KMS-11 (cell line): Measurements from ENCODE around the gene AATK.

Source experiments
- H2AFZ ChIP-seq: fragments of 200-600 bp; sonication (generic); 2 replicates; pipeline ENCODE4 v1.6.1; 2016; ENCODE audit warnings: antibody characterized with exemption, mixed run types, low read depth
- H3K27ac ChIP-seq: fragments of 200-600 bp; sonication (generic); 2 replicates; pipeline ENCODE4 v1.6.1; 2016; ENCODE audit warnings: mild to moderate bottlenecking, mixed run types
- H3K27me3 ChIP-seq: fragments of 200-600 bp; sonication (generic); 2 replicates; pipeline ENCODE4 v1.6.1; 2017; ENCODE audit warnings: mild to moderate bottlenecking, low read depth, mixed run types, moderate library complexity; ENCODE audit not compliant: insufficient read depth
- H3K36me3 ChIP-seq: fragments of 200-600 bp; sonication (generic); 2 replicates; pipeline ENCODE4 v1.6.1; 2017; ENCODE audit warnings: mild to moderate bottlenecking, mixed run types; ENCODE audit not compliant: insufficient read depth
- H3K4me1 ChIP-seq: fragments of 200-600 bp; sonication (generic); 2 replicates; pipeline ENCODE4 v1.6.1; 2016; ENCODE audit warnings: mild to moderate bottlenecking, low read depth, mixed run types; ENCODE audit not compliant: poor library complexity, severe bottlenecking
- H3K4me2 ChIP-seq: fragments of 200-600 bp; sonication (generic); 2 replicates; pipeline ENCODE4 v1.7.0; 2016; ENCODE audit warnings: mild to moderate bottlenecking, mixed run types
- H3K4me3 ChIP-seq: fragments of 200-600 bp; sonication (generic); IDR thresholded peaks from 2 replicates; pipeline ENCODE4 v1.6.1; 2017; ENCODE audit warnings: low read depth, low read length, mixed read lengths; ENCODE audit not compliant: insufficient read depth
- H3K79me2 ChIP-seq: fragments of 200-600 bp; sonication (generic); 2 replicates; pipeline ENCODE4 v1.6.1; 2016; ENCODE audit warnings: low read depth, mixed run types; ENCODE audit not compliant: insufficient read depth
- H3K9ac ChIP-seq: fragments of 200-600 bp; sonication (generic); 2 replicates; pipeline ENCODE4 v1.6.1; 2016; ENCODE audit warnings: mild to moderate bottlenecking, mixed run types
- H4K20me1 ChIP-seq: fragments of 200-600 bp; sonication (generic); 2 replicates; pipeline ENCODE4 v1.6.1; 2016; ENCODE audit warnings: mild to moderate bottlenecking, mixed run types; ENCODE audit not compliant: insufficient read depth
- CTCF ChIP-seq: fragments of 200-600 bp; sonication (generic); conservative IDR thresholded peaks from 2 replicates; pipeline ENCODE4 v1.6.1; 2017; ENCODE audit warnings: low read depth, mild to moderate bottlenecking, antibody characterized with exemption, low read length, moderate library complexity, mixed read lengths

Gene AATK

GRCh38 chr17:81183316-81183715 is 17.3 kb upstream of the AATK start:
- TF ChIP-seq CTCF, result no peak
- no peaks in the 10 kb centered on the region for H3K4me1 ChIP-seq
- H4K20me1 ChIP-seq, result no peaks in the 10 kb centered on the region

GRCh38 chr17:81182596-81182995 is 16.6 kb upstream of the AATK start:
- H3K79me2 ChIP-seq, result no peaks in the 10 kb centered on the region
- no peaks in the 10 kb centered on the region for H3K4me1 ChIP-seq
- no peak overlapping the region for H3K4me2 ChIP-seq
- H3K36me3 ChIP-seq, result no peaks in the 10 kb centered on the region
- no peak overlapping the region for H3K27ac ChIP-seq
- no peak overlapping the region for H3K4me3 ChIP-seq
- H3K9ac ChIP-seq, result no peak overlapping the region
- H3K27me3 ChIP-seq, result peaks cover 86% of the 10 kb centered on the region
- TF ChIP-seq CTCF, result no peak
- no peaks in the 10 kb centered on the region for H4K20me1 ChIP-seq
- no peak overlapping the region for H2AFZ ChIP-seq

More at GRCh38 chr17:81183316-81183715, 17.3 kb upstream of the AATK start:
- no peak overlapping the region for H3K9ac ChIP-seq
- no peak overlapping the region for H3K27ac ChIP-seq
- no peaks in the 10 kb centered on the region for H3K79me2 ChIP-seq
- peaks cover 81% of the 10 kb centered on the region for H3K27me3 ChIP-seq
- no peak overlapping the region for H3K4me2 ChIP-seq
- H2AFZ ChIP-seq, result no peak overlapping the region
- H3K36me3 ChIP-seq, result no peaks in the 10 kb centered on the region
- no peak overlapping the region for H3K4me3 ChIP-seq

- Histone ChIP-seq H3K79me2 (no peaks in the 10 kb centered on the region), H2AFZ (no peak overlapping the region), H3K27ac (no peak overlapping the region), H3K4me2 (no peak overlapping the region), H3K4me1 (no peaks in the 10 kb centered on the region), H3K4me3 (no peak overlapping the region), H3K27me3 (peaks cover 93% of the 10 kb centered on the region), H3K36me3 (no peaks in the 10 kb centered on the region), H3K9ac (no peak overlapping the region), H4K20me1 (no peaks in the 10 kb centered on the region)
- no peak for TF ChIP-seq CTCF
Measured at GRCh38 chr17:81181811-81182185, 15.8 kb upstream of the AATK start.

GRCh38 chr17:81180836-81181810 is 15.1 kb upstream of the AATK start:
- Histone ChIP-seq H3K27ac (no peak overlapping the region), H3K9ac (no peak overlapping the region), H3K27me3 (peaks cover 96% of the 10 kb centered on the region), H3K4me2 (no peak overlapping the region), H3K4me3 (no peak overlapping the region), H3K4me1 (no peaks in the 10 kb centered on the region), H2AFZ (no peak overlapping the region), H3K36me3 (no peaks in the 10 kb centered on the region), H4K20me1 (no peaks in the 10 kb centered on the region), H3K79me2 (no peaks in the 10 kb centered on the region)
- TF ChIP-seq CTCF, result no peak
